ENCODE data around the gene PATZ1.

The PATZ1 gene

DNA sequence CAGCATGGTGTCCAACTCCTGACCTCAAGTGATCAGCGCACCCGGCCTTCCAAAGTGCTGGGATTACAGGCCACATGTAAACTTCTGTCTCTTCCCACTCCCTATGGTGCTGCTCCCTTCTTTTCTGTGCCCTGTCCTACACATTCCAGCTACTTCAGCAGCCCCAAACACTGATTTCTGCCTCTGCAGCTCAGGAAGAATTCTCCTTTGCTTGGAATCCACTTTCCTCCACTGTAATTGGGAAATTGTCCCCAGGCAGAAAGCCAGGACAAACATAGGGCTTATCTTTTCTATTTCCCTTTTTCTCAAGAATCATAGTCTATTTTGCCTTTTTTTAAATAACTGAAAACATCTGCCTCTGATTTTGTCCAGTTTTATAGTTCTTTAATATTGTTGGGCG is 32.0 kb upstream of the PATZ1 start:
- no peak for TF ChIP-seq GABPA (IDR thresholded peaks at IDR 0.05; ENCODE audit: low read depth)
- TF ChIP-seq, protein P1, sequence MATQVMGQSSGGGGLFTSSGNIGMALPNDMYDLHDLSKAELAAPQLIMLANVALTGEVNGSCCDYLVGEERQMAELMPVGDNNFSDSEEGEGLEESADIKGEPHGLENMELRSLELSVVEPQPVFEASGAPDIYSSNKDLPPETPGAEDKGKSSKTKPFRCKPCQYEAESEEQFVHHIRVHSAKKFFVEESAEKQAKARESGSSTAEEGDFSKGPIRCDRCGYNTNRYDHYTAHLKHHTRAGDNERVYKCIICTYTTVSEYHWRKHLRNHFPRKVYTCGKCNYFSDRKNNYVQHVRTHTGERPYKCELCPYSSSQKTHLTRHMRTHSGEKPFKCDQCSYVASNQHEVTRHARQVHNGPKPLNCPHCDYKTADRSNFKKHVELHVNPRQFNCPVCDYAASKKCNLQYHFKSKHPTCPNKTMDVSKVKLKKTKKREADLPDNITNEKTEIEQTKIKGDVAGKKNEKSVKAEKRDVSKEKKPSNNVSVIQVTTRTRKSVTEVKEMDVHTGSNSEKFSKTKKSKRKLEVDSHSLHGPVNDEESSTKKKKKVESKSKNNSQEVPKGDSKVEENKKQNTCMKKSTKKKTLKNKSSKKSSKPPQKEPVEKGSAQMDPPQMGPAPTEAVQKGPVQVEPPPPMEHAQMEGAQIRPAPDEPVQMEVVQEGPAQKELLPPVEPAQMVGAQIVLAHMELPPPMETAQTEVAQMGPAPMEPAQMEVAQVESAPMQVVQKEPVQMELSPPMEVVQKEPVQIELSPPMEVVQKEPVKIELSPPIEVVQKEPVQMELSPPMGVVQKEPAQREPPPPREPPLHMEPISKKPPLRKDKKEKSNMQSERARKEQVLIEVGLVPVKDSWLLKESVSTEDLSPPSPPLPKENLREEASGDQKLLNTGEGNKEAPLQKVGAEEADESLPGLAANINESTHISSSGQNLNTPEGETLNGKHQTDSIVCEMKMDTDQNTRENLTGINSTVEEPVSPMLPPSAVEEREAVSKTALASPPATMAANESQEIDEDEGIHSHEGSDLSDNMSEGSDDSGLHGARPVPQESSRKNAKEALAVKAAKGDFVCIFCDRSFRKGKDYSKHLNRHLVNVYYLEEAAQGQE (IDR thresholded peaks at IDR 0.05; ENCODE audit: insufficient replicate concordance, low read depth) = no peak
- TF ChIP-seq POLR2AphosphoS5 (IDR thresholded peaks at IDR 0.05; ENCODE audit: low read depth) = no peak
- H3K27ac ChIP-seq (replicated peaks) = no peak overlapping the region
- DNase-seq (ENCODE audit: low read depth in 1 of 2, low spot score in 1 of 2) = no peak
- peaks cover 2% of the 10 kb centered on the region for H3K27me3 ChIP-seq (ENCODE audit: insufficient read depth, poor library complexity, severe bottlenecking)
- H3K4me3 ChIP-seq (replicated peaks; ENCODE audit: insufficient read depth, low read length) = no peak overlapping the region

DNA sequence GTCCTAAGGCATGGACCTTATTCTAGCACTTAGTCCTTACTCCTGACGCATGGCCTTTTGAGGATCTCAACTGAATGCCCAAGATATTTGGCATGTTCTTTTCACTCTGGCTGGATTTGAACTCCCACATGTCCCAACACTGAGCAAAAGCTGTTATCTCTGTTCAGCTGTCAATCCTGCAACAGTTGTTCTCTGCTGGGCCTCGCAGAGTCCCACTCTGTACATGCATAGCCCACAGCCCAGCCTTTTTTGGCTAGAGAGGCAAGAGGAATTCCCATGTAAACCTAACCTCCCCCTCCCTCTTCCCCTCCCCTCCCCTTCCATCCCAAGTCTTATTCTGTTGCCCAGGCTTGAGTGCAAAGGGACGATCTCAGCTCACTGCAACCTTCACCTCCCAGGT is 31.5 kb upstream of the PATZ1 start:
- H3K27ac ChIP-seq (replicated peaks) = no peak overlapping the region
- no peak overlapping the region for H3K4me3 ChIP-seq (replicated peaks; ENCODE audit: insufficient read depth, low read length)
- no peak for DNase-seq (ENCODE audit: low read depth in 1 of 2, low spot score in 1 of 2)
- TF ChIP-seq GABPA (IDR thresholded peaks at IDR 0.05; ENCODE audit: low read depth) = no peak
- TF ChIP-seq POLR2AphosphoS5 (IDR thresholded peaks at IDR 0.05; ENCODE audit: low read depth) = no peak
- TF ChIP-seq SPI1 (IDR thresholded peaks at IDR 0.05; ENCODE audit: borderline replicate concordance, low read depth) = no peak
- TF ChIP-seq, protein P1 (IDR thresholded peaks at IDR 0.05; ENCODE audit: insufficient replicate concordance, low read depth) = no peak
- TF ChIP-seq, protein P2, sequence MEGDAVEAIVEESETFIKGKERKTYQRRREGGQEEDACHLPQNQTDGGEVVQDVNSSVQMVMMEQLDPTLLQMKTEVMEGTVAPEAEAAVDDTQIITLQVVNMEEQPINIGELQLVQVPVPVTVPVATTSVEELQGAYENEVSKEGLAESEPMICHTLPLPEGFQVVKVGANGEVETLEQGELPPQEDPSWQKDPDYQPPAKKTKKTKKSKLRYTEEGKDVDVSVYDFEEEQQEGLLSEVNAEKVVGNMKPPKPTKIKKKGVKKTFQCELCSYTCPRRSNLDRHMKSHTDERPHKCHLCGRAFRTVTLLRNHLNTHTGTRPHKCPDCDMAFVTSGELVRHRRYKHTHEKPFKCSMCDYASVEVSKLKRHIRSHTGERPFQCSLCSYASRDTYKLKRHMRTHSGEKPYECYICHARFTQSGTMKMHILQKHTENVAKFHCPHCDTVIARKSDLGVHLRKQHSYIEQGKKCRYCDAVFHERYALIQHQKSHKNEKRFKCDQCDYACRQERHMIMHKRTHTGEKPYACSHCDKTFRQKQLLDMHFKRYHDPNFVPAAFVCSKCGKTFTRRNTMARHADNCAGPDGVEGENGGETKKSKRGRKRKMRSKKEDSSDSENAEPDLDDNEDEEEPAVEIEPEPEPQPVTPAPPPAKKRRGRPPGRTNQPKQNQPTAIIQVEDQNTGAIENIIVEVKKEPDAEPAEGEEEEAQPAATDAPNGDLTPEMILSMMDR (IDR thresholded peaks at IDR 0.05; ENCODE audit: insufficient read depth, low read length) = no peak
- H3K27me3 ChIP-seq (ENCODE audit: insufficient read depth, poor library complexity, severe bottlenecking) = peaks cover 2% of the 10 kb centered on the region

DNA sequence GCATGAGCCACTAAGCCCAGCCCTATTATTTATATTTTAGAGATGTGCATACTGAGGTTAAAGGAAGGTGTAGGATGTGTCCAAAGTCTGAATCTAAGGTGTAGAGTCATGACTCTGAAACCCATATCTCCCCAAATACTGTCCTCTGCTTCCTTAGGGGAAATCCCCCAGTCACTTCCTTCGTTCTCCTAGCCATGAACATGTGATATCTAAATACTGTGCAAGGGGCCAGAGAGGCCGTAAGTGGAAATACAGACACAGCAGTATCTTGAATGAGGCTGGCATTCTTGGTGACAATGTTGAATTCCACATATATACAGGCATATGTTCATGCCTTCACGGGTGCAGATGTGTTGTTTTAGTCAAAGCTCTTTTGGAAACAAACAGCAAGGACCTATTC is 21.3 kb upstream of the PATZ1 start:
- Histone ChIP-seq H3K4me3 (replicated peaks; ENCODE audit: insufficient read depth, low read length) (no peak overlapping the region), H3K27me3 (ENCODE audit: insufficient read depth, poor library complexity, severe bottlenecking) (no peaks in the 10 kb centered on the region), H3K27ac (replicated peaks) (no peak overlapping the region)
- no peak for TF ChIP-seq SPI1 (IDR thresholded peaks at IDR 0.05; ENCODE audit: borderline replicate concordance, low read depth)
- TF ChIP-seq, protein P2 (IDR thresholded peaks at IDR 0.05; ENCODE audit: insufficient read depth, low read length) = no peak
- TF ChIP-seq GABPA (IDR thresholded peaks at IDR 0.05; ENCODE audit: low read depth) = no peak
- TF ChIP-seq, protein P1 (IDR thresholded peaks at IDR 0.05; ENCODE audit: insufficient replicate concordance, low read depth) = no peak
- TF ChIP-seq POLR2AphosphoS5 (IDR thresholded peaks at IDR 0.05; ENCODE audit: low read depth) = no peak
- no peak for DNase-seq (ENCODE audit: low read depth in 1 of 2, low spot score in 1 of 2)

Data from HL-60 (cell line).